PFSK-1 (cell line): ENCODE measurements around the gene GRID1.

Source experiments
- FOXP2 ChIP-seq: optimal IDR thresholded peaks from 2 replicates; pipeline ENCODE3; 2011; ENCODE audit warnings: borderline replicate concordance, control low read depth, inconsistent platforms; ENCODE audit not compliant: insufficient read depth; ENCODE audit errors: extremely low read length, extremely low read depth
- POLR2AphosphoS5 ChIP-seq: IDR thresholded peaks from 2 replicates; pipeline ENCODE4 v1.6.1; 2012; ENCODE audit warnings: low read depth, mild to moderate bottlenecking, control low read depth, low read length, moderate library complexity
- REST ChIP-seq, 2 experiments: IDR thresholded peaks; 2 replicates each; pipeline versions ENCODE4 v1.6.1 to v1.8.0; 2011 to 2012; ENCODE audit warnings: low read depth in 2 of 2, low read length in 2 of 2, control low read depth in 1 of 2, inconsistent platforms in 1 of 2, mild to moderate bottlenecking in 1 of 2, moderate library complexity in 1 of 2; ENCODE audit not compliant: insufficient read depth in 1 of 2
- SIN3A ChIP-seq: IDR thresholded peaks from 2 replicates; pipeline ENCODE4 v1.6.1; 2012; ENCODE audit warnings: mild to moderate bottlenecking, low read length, moderate library complexity, borderline replicate concordance; ENCODE audit not compliant: insufficient read depth
- TAF1 ChIP-seq: IDR thresholded peaks from 2 replicates; pipeline ENCODE4 v1.6.1; 2012; ENCODE audit warnings: low read length, control low read depth, borderline replicate concordance; ENCODE audit not compliant: insufficient read depth

The GRID1 gene

GRCh38 chr10:85657476-85658113, 709.0 kb downstream of the GRID1 start:
- no peak for TF ChIP-seq SIN3A
- no peak for TF ChIP-seq POLR2AphosphoS5
- TF ChIP-seq FOXP2, result no peak
- TF ChIP-seq TAF1, result no peak
- TF ChIP-seq REST (IDR thresholded peaks at IDR 0.05; ENCODE audit: insufficient read depth in 1 of 2, low read depth in 2 of 2, low read length in 2 of 2), result no peak

- TF ChIP-seq TAF1 (no peak), FOXP2 (no peak), REST (IDR thresholded peaks at IDR 0.05; ENCODE audit: insufficient read depth in 1 of 2, low read depth in 2 of 2, low read length in 2 of 2) (no peak), POLR2AphosphoS5 (no peak), SIN3A (no peak)
Measured at GRCh38 chr10:85655411-85655810, 711.2 kb downstream of the GRID1 start.

GRCh38 chr10:85651497-85651882, 715.1 kb downstream of the GRID1 start:
- TF ChIP-seq TAF1, result no peak
- no peak for TF ChIP-seq SIN3A
- no peak for TF ChIP-seq POLR2AphosphoS5
- no peak for TF ChIP-seq REST (IDR thresholded peaks at IDR 0.05; ENCODE audit: insufficient read depth in 1 of 2, low read depth in 2 of 2, low read length in 2 of 2)
- no peak for TF ChIP-seq FOXP2

GRCh38 chr10:85650791-85651496, 715.7 kb downstream of the GRID1 start:
- no peak for TF ChIP-seq SIN3A
- TF ChIP-seq REST (IDR thresholded peaks at IDR 0.05; ENCODE audit: insufficient read depth in 1 of 2, low read depth in 2 of 2, low read length in 2 of 2), result no peak
- no peak for TF ChIP-seq FOXP2
- TF ChIP-seq POLR2AphosphoS5, result no peak
- no peak for TF ChIP-seq TAF1
